Measurements from ENCODE around the gene LYAR. TPM values are rescaled to one million over a fixed set of nuclear protein-coding genes. Genes with fewer than 3 reads are reported as not detected.
A peak's percentile ranks its signal among the peaks of the same experiment; 100 is the strongest.

The LYAR gene
- total and polyA plus RNA-seq, 2 of the 13 experiments (the other 11 are each of a cell fraction or from before 2014, with no cell fraction given): 7.8 to 94.2 TPM

GRCh38 chr4:4248029-4248884 is 41.7 kb downstream of the LYAR start, which contains the start of gene TMEM128 (continued):
- TF ChIP-seq NFAT5 (CRISPR knock-in tag; IDR thresholded peaks at IDR 0.05): no peak
- peak; percentile 93 for TF ChIP-seq ZNF576 (CRISPR knock-in tag; IDR thresholded peaks at IDR 0.05)
- peak; percentile 90 for TF ChIP-seq POGZ (CRISPR knock-in tag; IDR thresholded peaks at IDR 0.05)
- no peak for TF ChIP-seq ZBTB20 (CRISPR knock-in tag; IDR thresholded peaks at IDR 0.05; ENCODE audit: borderline replicate concordance, low read depth)
- TF ChIP-seq ARNT2 (CRISPR knock-in tag; IDR thresholded peaks at IDR 0.05; ENCODE audit: low read depth): peak; percentile 51; the same call in 1 of the 2 replicates
- TF ChIP-seq ZNF350 (CRISPR knock-in tag; IDR thresholded peaks at IDR 0.05; ENCODE audit: borderline replicate concordance, low read depth): peak; percentile 76; the same call in 1 of the 2 replicates
- 0 out of 2 replicates have a peak, but pooled peaks have one; percentile 17 for TF ChIP-seq GMEB2 (CRISPR knock-in tag; IDR thresholded peaks at IDR 0.05; ENCODE audit: low read depth)
- no peak for TF ChIP-seq ZNF17 (CRISPR knock-in tag; IDR thresholded peaks at IDR 0.05)
- peak; percentile 74 for TF ChIP-seq HNRNPLL (IDR thresholded peaks at IDR 0.05; ENCODE audit: low read depth, low read length, poor library complexity, severe bottlenecking)
- TF ChIP-seq PRDM15 (CRISPR knock-in tag; IDR thresholded peaks at IDR 0.05): peak; percentile 78
- TF ChIP-seq ZNF781 (CRISPR knock-in tag; IDR thresholded peaks at IDR 0.05; ENCODE audit: borderline replicate concordance, not compliant biosample characterization): peak; percentile 9
- no peak for TF ChIP-seq IRF1 (CRISPR knock-in tag; IDR thresholded peaks at IDR 0.05; ENCODE audit: low read depth)
- no peak for TF ChIP-seq ZFP90 (CRISPR knock-in tag; IDR thresholded peaks at IDR 0.05; ENCODE audit: borderline replicate concordance)

Data from HepG2 (cell line).